T1000 (cell line): ENCODE measurements around the gene DCDC2C.

Experiments
- DNase-seq: peaks from one replicate; lab custom pipeline; 2025; ENCODE audit warnings: mixed read lengths; lab: John Stamatoyannopoulos, UW

DCDC2C gene

GRCh38 chr2:3747032-3747654 is 43.8 kb downstream of the DCDC2C start:
- no peak for DNase-seq

DNA sequence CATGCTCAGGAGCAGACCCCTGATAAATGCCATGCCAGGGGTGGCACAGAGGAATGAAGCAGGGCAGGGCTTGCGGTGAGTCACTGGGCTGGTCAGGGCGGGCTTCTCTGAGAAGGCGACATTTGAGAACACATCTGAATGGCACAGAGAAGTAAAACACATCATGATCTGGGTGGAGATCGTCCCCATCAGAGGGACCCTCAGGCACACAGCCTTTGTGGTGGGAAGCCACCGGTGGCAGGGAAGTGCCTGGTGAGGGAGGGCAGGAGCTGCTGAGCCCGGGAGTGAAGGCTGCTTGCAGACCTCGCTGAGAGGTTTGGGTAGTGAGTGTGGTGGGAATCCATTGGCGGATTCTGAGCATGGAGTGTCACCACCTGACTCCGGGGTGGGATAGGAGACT is 44.5 kb downstream of the DCDC2C start:
- no peak for DNase-seq

GRCh38 chr2:3749201-3749600 is 45.8 kb downstream of the DCDC2C start:
- DNase-seq: no peak

DNA sequence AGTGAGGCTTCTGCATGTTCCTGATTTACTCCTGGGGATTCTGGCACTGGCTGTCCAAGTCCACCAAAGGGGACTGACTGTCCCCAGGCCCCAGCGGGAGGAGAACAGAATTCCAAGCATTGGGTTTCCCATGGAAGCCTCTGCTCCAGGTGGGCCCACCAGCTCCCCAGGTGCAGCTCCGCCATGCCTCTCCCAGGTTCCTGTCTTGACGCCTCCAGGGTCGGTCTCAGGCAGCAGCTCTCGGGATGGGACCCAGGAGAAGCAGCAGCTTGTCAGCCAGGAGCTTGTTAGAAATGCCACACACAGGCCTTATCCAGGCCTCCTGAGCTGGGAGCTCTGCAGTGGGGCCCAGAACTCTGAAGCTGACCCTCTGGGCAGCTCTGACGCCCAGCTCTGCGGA is 47.9 kb downstream of the DCDC2C start:
- DNase-seq: no peak

- DNase-seq: no peak
These were observed 48.4 kb downstream of the DCDC2C start for GRCh38 chr2:3751806-3752205.

- DNase-seq: no peak
These were observed 49.0 kb downstream of the DCDC2C start for GRCh38 chr2:3752376-3752775.

DNA sequence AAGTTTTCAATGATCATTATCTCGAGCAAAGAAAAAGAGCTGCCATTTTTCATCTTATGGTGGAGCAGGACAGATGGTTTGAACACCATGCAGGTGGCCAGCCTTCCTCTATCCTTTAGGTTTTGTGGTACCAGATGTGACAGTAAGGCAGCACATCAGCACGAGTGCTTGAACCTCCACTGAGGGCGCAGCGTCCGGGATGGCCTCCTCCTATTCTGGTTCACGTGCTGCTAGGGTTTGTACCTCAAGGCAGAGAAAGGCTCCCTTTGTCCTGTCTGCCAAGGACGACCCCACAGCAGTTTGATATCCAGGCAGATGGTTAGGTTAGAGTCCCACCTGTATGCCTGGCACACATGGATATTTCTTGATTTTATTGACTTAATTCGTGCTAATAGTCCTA is 50.2 kb downstream of the DCDC2C start:
- DNase-seq: no peak

GRCh38 chr2:3754280-3754679 is 50.9 kb downstream of the DCDC2C start:
- no peak for DNase-seq

DNA sequence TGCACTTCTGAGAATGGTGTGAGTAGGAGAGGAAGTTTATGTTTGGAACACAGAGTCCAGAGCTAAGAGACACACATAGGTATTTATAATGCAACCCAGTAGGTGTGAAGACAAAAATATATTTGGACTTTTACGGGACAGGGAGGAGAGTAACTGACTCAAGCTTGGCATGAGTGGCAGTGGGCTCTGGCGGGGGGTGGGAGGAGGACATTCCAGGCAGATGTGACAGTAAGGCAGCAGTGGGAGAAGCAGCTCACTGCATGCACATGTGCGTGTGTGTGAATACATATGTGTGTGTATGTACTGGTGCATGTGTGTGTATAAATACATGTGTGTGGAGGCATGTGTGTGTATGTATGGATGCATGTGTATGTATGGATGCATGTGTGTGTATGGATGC is 51.4 kb downstream of the DCDC2C start:
- no peak for DNase-seq

- DNase-seq: no peak
These were observed 51.9 kb downstream of the DCDC2C start for GRCh38 chr2:3755277-3755676.

GRCh38 chr2:3756306-3756705 is 52.9 kb downstream of the DCDC2C start:
- no peak for DNase-seq

GRCh38 chr2:3758906-3759305 is 55.5 kb downstream of the DCDC2C start:
- DNase-seq: no peak

DNA sequence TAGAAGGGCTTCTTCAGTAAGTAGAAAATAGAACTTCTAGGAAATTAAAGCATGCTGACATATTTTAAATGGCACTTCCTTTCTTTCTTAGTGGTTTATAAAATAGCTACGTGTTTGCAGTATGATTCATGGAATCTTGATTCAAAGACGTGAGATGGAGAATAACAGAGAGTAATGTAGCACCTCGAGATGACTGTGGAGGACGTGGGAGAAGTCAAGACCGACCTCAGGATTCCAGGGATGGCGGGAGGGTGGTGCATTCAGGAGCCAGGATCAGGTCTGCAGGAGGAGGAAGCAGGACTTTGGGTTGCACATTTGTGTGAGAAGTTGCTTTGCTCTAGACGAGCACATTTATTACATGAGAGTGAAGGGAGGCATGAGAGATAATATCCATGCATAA is 56.0 kb downstream of the DCDC2C start:
- DNase-seq: no peak

DNA sequence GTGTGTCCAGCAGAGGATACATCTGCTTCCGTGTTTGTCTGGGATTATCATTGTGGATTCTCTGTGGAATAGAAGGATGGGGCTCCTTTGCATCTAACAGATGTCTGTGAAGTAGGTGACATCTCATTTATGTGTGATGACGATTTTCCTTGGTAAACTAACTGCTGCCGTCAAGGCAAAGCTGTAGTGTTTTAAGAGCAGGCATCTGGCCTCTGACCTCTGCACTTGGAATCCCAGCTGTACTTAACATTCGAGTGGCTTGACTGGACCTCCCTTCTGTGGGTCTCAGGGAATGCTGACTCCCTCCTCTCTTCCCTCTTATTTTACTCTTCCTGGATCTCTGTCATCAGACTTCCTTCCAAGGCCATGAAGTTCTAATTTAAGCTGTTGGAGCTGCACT is 56.4 kb downstream of the DCDC2C start:
- no peak for DNase-seq

- DNase-seq: no peak
These were observed 57.9 kb downstream of the DCDC2C start for GRCh38 chr2:3761272-3761671.

DNA sequence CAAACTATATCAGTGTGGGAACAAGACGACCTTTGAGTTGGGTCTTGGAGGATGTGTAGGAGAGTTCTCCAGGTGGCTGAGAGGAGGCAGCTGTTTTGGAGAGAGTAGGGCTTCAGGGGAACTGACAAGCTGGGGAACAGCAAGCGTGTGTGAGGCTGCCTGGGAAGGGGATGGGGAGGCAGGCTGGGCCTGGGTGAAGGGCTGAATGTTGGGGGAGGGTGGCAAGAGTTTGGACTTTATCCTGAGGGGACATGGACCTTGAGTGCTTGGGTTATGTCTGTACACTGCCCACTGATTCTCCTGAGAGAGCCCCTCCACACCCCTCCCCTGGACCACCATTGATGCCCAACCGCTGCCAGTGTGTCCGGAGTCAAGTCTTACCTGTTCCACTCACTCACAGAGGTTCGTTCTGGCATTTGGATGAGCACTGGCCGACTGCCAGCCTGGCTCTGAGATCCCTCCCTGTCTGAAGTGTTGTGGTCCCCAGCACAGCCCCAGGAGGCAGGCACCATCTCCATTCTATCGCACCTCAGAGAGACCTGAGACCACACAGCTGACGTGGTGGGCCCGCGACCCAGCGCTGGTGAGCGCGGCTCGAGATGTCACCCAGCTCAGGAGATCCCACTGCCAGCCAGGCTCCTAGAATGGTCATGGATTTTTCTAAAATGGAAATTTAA is 59.5 kb downstream of the DCDC2C start:
- no peak for DNase-seq

DNA sequence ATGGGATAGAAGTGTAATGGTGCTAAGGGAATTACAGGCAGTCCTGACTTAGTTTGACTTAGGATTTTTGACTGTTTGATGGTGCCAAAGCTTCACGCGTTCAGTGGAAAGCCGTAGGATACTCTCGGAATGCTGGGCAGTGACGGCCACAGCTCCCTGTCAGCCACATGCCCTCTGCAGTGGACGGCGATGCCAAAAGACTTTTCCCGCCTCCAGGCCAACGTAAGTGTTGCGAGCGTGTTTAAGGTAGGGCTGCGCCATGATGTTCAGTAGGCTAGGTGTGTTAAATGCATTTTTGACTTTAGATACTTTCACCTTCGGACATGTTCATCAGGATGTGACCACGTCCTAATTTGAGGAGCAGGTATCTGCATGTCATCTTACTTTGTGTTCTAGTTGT is 63.4 kb downstream of the DCDC2C start:
- no peak for DNase-seq

DNA sequence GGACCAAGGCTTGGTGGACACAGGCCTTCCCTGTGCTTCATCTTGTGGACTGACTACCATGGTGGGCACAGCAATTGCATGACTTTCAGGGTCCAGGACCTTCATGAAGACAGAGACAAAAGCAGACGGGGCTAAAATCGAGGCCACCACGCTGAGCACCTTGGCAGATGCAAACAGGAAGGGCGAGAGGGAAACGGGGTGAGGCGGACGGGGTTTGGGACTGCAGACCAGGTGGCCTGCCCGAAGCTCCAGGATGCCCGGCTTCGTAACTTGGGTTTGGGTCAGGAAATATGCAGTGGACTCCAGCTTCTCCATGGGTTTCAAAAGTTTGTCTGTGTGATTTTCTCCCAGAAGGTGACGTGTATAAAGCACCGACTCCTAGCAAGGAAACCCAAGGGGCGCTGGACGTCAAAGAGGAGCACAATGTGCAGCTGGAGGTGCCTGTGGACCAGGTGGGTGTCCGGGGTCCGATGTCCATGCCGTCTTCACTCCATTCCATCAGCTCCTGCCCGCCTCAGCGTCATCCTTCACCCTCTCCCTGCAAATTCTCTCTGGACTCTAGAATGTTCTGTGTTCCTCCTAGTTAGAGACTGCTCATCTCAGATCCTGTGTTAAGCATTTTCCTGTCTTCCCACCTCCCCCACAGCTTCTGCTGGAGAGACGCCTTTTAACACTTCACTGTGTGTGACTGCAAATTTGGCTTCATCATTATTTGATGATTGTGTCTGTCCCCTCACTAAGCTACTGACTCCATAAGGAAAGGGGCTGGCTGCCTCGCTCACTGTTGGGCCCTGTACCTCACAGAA is 65.8 kb downstream of the DCDC2C start:
- no peak for DNase-seq

- no peak for DNase-seq
These were observed 66.4 kb downstream of the DCDC2C start for GRCh38 chr2:3769766-3770165.

DNA sequence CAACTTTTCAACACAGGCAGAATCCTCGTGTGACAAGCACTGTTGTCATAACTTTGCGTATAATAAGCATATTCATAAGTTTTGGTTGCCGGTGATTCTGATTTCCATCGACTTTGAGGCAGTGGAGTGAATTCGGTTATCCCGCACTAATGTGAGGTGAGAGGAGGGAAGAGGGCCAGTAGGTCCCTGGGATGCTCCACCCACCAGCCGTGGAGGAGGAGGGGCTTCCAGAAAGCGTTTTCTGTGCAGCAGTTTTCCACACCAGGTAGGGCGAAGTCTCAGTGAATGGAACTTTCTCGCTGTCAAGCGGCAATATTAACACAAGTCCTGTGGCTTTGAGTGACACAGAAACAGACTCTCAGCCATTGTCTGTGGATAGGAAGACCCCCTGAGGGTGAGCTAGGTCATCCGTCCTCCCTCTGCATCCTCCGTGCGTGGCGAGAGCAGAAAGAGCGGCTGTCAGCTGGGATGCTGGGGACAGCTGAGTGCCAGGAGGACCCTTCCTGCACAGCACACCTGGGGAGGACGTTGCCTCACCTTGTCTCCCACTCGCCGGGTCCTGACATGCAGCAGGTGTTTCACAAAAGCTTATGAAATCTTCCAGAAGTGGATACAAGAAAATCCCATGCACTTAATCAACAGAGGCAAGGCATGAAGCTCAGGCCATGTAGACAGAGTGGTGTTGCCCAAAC is 67.5 kb downstream of the DCDC2C start:
- no peak for DNase-seq

GRCh38 chr2:3771576-3771975 is 68.2 kb downstream of the DCDC2C start:
- DNase-seq: no peak

DNA sequence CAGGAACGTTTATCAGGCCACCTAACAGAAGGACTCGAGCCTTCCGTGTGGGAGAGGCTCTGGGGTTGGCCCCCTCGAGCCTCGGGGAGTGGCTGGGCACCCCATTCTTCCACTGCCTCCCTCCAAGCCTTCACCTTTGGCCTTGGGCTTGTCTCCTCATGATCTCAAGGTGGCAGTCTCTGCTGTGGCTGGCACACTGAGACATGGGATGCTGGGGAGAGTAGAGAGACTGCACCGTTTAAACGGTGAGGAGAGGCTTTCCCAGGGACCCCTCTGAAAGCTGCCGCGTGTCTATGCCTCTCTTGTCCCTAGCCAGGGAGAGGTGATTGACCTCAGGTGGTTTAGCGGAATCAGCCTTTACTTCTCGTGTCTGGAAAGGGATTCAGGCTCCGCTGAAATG is 71.0 kb downstream of the DCDC2C start:
- DNase-seq: no peak

DNA sequence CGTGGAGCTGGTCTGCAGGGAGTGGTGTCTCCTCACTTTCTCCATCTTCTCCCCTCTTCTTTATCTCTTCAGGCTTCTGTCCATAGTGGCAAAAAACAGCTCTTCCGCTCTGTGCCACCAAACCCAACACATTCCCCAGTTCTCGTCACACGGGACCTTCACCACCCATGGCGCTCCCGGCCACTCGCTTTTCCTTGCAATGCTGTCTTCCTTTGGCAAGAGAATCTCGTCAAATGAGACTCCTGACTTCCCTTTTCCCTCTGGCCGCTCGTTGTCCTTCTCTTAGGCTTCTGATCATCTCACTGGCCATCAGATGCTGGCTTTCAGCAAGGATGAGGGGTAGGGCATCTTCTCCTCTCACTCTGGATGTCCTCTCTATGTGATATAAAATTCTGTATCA is 72.9 kb downstream of the DCDC2C start:
- no peak for DNase-seq
